ENCODE data around the gene PROC.

- no peak for TF ChIP-seq CTCF (IDR thresholded peaks at IDR 0.05)
- TF ChIP-seq POLR2A (IDR thresholded peaks at IDR 0.05), result no peak
Measured at GRCh38 chr2:127429291-127429690, 11.1 kb downstream of the PROC start.

All from adrenal gland (tissue), 5 donors.